ENCODE data around the gene MME.
A peak's percentile ranks its signal among the peaks of the same experiment; 100 is the strongest.

The MME gene

GRCh38 chr3:155078711-155079467, 1.2 kb upstream of the MME start:
- DNase-seq (ENCODE audit: low read depth) = no peak
- in situ Hi-C loops (cut with HindIII; ENCODE audit: low sequenced_read_pairs) = no loop called here
- peak overlapping the region; percentile 75 for H3K4me3 ChIP-seq (ENCODE audit: low read depth, low read length)
- TF ChIP-seq CTCF (IDR thresholded peaks at IDR 0.05; ENCODE audit: low read depth, low read length, missing control alignments) = no peak

GRCh38 chr3:155079468-155079745, 712 bp upstream of the MME start:
- DNase-seq (ENCODE audit: low read depth) = no peak
- TF ChIP-seq CTCF (IDR thresholded peaks at IDR 0.05; ENCODE audit: low read depth, low read length, missing control alignments) = no peak
- H3K4me3 ChIP-seq (ENCODE audit: low read depth, low read length) = peak overlapping the region; percentile 75
- in situ Hi-C loops (cut with HindIII; ENCODE audit: low sequenced_read_pairs) = no loop called here

- DNase-seq (ENCODE audit: low read depth) = no peak
- in situ Hi-C loops (cut with HindIII; ENCODE audit: low sequenced_read_pairs) = no loop called here
- TF ChIP-seq CTCF (IDR thresholded peaks at IDR 0.05; ENCODE audit: low read depth, low read length, missing control alignments) = no peak
- peak overlapping the region; percentile 75 for H3K4me3 ChIP-seq (ENCODE audit: low read depth, low read length)
Measured at GRCh38 chr3:155080692-155081091, 573 bp downstream of the MME start.

- no peak overlapping the region for H3K4me3 ChIP-seq (ENCODE audit: low read depth, low read length)
- DNase-seq (ENCODE audit: low read depth) = no peak
- in situ Hi-C loops (cut with HindIII; ENCODE audit: low sequenced_read_pairs) = no loop called here
- TF ChIP-seq CTCF (IDR thresholded peaks at IDR 0.05; ENCODE audit: low read depth, low read length, missing control alignments) = no peak
Measured at GRCh38 chr3:155083313-155083905, 3.3 kb downstream of the MME start.

- TF ChIP-seq CTCF (IDR thresholded peaks at IDR 0.05; ENCODE audit: low read depth, low read length, missing control alignments) = no peak
- no peak for DNase-seq (ENCODE audit: low read depth)
- no peak overlapping the region for H3K4me3 ChIP-seq (ENCODE audit: low read depth, low read length)
- in situ Hi-C loops (cut with HindIII; ENCODE audit: low sequenced_read_pairs) = no loop called here
Measured at GRCh38 chr3:155084567-155084966, 4.4 kb downstream of the MME start.

GRCh38 chr3:155086051-155086450, 5.9 kb downstream of the MME start:
- H3K4me3 ChIP-seq (ENCODE audit: low read depth, low read length) = no peak overlapping the region
- in situ Hi-C loops (cut with HindIII; ENCODE audit: low sequenced_read_pairs) = no loop called here
- no peak for DNase-seq (ENCODE audit: low read depth)
- no peak for TF ChIP-seq CTCF (IDR thresholded peaks at IDR 0.05; ENCODE audit: low read depth, low read length, missing control alignments)

Measured in astrocyte of the cerebellum (primary cell).